ENCODE measurements around the gene KIF1A. TPM values are rescaled to one million over a fixed set of nuclear protein-coding genes. Genes with fewer than 3 reads are reported as not detected.

The KIF1A gene
- total RNA-seq, 1 experiment from 2014 or later, result 279 TPM

DNA sequence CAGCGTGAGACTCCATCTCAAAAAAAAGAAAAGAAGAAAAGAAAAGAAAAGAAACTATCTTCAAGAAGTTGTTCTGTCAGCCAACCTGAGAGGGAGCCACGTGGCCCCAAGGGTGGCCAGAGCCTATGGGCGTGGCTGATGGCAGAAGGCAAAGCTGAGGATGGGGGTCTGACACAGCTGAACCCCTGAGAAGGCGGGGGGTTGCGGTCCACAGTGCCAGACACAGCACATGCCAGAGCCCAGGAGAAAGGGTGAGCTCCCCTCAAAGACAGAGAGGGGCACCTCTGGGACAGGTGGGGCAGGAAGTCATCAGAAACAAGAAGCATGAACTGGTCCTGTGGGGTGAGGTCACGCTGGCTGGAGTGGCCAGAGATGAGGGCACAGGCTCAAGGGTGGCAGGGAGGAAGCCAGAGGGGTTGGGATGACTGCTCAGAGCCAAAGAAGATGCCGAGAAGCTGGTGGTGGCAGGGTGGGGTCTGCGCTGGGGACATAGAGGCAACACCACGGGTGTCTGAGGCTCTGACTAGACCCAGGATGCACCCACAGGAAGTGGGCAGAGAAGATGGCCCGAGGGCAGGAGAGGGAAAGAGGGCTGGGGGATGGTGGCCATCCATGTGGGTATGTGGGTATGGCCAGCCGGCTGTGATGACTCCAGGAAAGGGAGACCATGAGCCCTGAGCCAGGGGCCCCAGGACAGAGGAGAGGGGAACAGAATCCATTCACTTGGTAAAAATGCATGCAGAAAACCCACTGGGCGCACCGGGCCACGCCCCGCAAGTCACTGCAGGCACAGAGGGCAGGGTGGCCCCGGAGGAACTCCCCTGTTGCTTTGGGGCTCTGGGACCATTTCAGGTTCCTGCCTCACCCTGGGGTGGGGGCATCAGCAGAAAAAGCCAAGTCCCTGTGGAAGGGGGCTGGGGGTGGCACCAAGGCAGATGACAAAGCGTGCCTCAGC, 8.4 kb downstream of the KIF1A start:
- ATAC-seq (no peak), DNase-seq (ENCODE audit: low spot score) (no peak)
- Mint-ChIP-seq H3K4me1 (peaks cover 32% of the 10 kb centered on the region), H3K9me3 (peaks cover 9% of the 10 kb centered on the region), H3K4me3 (no peak overlapping the region), H3K36me3 (peaks cover 56% of the 10 kb centered on the region), H3K27ac (no peak overlapping the region), H3K27me3 (ENCODE audit: low read depth) (no peaks in the 10 kb centered on the region; the same call in 1 of the 2 replicates)
- CTCF ChIA-PET, result interaction anchor here (2.1 kb wide), 1 partner anchor 28 kb away, joined by 15 read pairs; no protein-coding TSS in a partner anchor
- POLR2A ChIA-PET, result no interaction called here
- TF ChIP-seq RELA (CRISPR knock-in tag; IDR thresholded peaks at IDR 0.05; ENCODE audit: borderline replicate concordance), result no peak
- no peak for TF ChIP-seq RORB (CRISPR knock-in tag; IDR thresholded peaks at IDR 0.05)
- TF ChIP-seq, protein P1, sequence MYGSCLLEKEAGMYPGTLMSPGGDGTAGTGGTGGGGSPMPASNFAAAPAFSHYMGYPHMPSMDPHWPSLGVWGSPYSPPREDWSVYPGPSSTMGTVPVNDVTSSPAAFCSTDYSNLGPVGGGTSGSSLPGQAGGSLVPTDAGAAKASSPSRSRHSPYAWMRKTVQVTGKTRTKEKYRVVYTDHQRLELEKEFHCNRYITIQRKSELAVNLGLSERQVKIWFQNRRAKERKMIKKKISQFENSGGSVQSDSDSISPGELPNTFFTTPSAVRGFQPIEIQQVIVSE (CRISPR knock-in tag; IDR thresholded peaks at IDR 0.05; ENCODE audit: borderline replicate concordance), result no peak
- TF ChIP-seq, protein P2, sequence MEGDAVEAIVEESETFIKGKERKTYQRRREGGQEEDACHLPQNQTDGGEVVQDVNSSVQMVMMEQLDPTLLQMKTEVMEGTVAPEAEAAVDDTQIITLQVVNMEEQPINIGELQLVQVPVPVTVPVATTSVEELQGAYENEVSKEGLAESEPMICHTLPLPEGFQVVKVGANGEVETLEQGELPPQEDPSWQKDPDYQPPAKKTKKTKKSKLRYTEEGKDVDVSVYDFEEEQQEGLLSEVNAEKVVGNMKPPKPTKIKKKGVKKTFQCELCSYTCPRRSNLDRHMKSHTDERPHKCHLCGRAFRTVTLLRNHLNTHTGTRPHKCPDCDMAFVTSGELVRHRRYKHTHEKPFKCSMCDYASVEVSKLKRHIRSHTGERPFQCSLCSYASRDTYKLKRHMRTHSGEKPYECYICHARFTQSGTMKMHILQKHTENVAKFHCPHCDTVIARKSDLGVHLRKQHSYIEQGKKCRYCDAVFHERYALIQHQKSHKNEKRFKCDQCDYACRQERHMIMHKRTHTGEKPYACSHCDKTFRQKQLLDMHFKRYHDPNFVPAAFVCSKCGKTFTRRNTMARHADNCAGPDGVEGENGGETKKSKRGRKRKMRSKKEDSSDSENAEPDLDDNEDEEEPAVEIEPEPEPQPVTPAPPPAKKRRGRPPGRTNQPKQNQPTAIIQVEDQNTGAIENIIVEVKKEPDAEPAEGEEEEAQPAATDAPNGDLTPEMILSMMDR (IDR thresholded peaks at IDR 0.05), result no peak
- TF ChIP-seq ZNF121 (CRISPR knock-in tag; IDR thresholded peaks at IDR 0.05), result no peak
- no peak for TF ChIP-seq ZBTB21 (CRISPR knock-in tag; IDR thresholded peaks at IDR 0.05; ENCODE audit: borderline replicate concordance)
- TF ChIP-seq, protein P3, sequence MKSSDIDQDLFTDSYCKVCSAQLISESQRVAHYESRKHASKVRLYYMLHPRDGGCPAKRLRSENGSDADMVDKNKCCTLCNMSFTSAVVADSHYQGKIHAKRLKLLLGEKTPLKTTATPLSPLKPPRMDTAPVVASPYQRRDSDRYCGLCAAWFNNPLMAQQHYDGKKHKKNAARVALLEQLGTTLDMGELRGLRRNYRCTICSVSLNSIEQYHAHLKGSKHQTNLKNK (CRISPR knock-in tag; IDR thresholded peaks at IDR 0.05), result no peak
- TF ChIP-seq SP1 (CRISPR knock-in tag; conservative IDR thresholded peaks at IDR 0.05), result no peak
- no peak for TF ChIP-seq ZNF396 (CRISPR knock-in tag; IDR thresholded peaks at IDR 0.05; ENCODE audit: borderline replicate concordance)
- no peak for TF ChIP-seq ZNF317 (CRISPR knock-in tag; IDR thresholded peaks at IDR 0.05; ENCODE audit: borderline replicate concordance, low read depth)
- TF ChIP-seq ESRRA (CRISPR knock-in tag; IDR thresholded peaks at IDR 0.05; ENCODE audit: borderline replicate concordance), result no peak
- no peak for TF ChIP-seq NFE2L1 (CRISPR knock-in tag; IDR thresholded peaks at IDR 0.05)
- no peak for TF ChIP-seq FOXP1 (CRISPR knock-in tag; IDR thresholded peaks at IDR 0.05; ENCODE audit: borderline replicate concordance)
- no peak for TF ChIP-seq SMAD4 (CRISPR knock-in tag; IDR thresholded peaks at IDR 0.05)

DNA sequence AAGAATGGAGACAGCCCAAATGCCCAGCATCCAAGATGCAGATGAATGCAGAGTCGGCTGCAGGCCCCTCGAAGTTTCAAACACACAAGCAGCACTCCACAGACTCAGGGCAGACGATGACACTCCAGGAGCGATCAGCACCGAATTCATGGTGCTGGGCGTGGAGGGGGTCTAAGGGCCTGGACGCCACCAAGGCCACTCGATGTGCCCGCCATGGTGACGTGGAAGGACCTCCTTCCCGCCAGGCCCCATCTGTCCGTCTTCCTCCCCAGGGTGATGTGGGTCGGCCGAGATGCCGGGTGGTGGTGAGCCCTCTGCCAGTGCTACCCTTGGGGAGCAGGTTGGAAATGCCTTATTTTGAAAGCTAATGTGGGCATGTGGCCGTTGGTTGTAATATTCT, 9.4 kb downstream of the KIF1A start:
- DNase-seq (ENCODE audit: low spot score), result no peak
- H3K9me3 Mint-ChIP-seq, result peaks cover 9% of the 10 kb centered on the region
- ATAC-seq, result no peak
- no peak overlapping the region for H3K4me3 Mint-ChIP-seq
- peaks cover 27% of the 10 kb centered on the region for H3K4me1 Mint-ChIP-seq
- H3K36me3 Mint-ChIP-seq, result peaks cover 59% of the 10 kb centered on the region
- no peak overlapping the region for H3K27ac Mint-ChIP-seq
- no peaks in the 10 kb centered on the region; the same call in 1 of the 2 replicates for H3K27me3 Mint-ChIP-seq (ENCODE audit: low read depth)
- ChIA-PET CTCF (interaction anchor here (2.1 kb wide), 1 partner anchor 29 kb away, joined by 15 read pairs; no protein-coding TSS in a partner anchor), POLR2A (no interaction called here)
- no peak for TF ChIP-seq ZNF423 (CRISPR knock-in tag; IDR thresholded peaks at IDR 0.05)
- TF ChIP-seq, protein P3 (CRISPR knock-in tag; IDR thresholded peaks at IDR 0.05), result no peak
- TF ChIP-seq RELA (CRISPR knock-in tag; IDR thresholded peaks at IDR 0.05; ENCODE audit: borderline replicate concordance), result no peak
- TF ChIP-seq, protein P4, sequence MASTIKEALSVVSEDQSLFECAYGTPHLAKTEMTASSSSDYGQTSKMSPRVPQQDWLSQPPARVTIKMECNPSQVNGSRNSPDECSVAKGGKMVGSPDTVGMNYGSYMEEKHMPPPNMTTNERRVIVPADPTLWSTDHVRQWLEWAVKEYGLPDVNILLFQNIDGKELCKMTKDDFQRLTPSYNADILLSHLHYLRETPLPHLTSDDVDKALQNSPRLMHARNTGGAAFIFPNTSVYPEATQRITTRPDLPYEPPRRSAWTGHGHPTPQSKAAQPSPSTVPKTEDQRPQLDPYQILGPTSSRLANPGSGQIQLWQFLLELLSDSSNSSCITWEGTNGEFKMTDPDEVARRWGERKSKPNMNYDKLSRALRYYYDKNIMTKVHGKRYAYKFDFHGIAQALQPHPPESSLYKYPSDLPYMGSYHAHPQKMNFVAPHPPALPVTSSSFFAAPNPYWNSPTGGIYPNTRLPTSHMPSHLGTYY (CRISPR knock-in tag; IDR thresholded peaks at IDR 0.05), result no peak
- no peak for TF ChIP-seq ATF1 (CRISPR knock-in tag; IDR thresholded peaks at IDR 0.05)
- TF ChIP-seq TP53 (CRISPR knock-in tag; IDR thresholded peaks at IDR 0.05), result no peak
- TF ChIP-seq, protein P5, sequence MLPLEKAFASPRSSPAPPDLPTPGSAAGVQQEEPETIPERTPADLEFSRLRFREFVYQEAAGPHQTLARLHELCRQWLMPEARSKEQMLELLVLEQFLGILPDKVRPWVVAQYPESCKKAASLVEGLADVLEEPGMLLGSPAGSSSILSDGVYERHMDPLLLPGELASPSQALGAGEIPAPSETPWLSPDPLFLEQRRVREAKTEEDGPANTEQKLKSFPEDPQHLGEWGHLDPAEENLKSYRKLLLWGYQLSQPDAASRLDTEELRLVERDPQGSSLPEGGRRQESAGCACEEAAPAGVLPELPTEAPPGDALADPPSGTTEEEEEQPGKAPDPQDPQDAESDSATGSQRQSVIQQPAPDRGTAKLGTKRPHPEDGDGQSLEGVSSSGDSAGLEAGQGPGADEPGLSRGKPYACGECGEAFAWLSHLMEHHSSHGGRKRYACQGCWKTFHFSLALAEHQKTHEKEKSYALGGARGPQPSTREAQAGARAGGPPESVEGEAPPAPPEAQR (CRISPR knock-in tag; IDR thresholded peaks at IDR 0.05), result no peak
- TF ChIP-seq, protein P6, sequence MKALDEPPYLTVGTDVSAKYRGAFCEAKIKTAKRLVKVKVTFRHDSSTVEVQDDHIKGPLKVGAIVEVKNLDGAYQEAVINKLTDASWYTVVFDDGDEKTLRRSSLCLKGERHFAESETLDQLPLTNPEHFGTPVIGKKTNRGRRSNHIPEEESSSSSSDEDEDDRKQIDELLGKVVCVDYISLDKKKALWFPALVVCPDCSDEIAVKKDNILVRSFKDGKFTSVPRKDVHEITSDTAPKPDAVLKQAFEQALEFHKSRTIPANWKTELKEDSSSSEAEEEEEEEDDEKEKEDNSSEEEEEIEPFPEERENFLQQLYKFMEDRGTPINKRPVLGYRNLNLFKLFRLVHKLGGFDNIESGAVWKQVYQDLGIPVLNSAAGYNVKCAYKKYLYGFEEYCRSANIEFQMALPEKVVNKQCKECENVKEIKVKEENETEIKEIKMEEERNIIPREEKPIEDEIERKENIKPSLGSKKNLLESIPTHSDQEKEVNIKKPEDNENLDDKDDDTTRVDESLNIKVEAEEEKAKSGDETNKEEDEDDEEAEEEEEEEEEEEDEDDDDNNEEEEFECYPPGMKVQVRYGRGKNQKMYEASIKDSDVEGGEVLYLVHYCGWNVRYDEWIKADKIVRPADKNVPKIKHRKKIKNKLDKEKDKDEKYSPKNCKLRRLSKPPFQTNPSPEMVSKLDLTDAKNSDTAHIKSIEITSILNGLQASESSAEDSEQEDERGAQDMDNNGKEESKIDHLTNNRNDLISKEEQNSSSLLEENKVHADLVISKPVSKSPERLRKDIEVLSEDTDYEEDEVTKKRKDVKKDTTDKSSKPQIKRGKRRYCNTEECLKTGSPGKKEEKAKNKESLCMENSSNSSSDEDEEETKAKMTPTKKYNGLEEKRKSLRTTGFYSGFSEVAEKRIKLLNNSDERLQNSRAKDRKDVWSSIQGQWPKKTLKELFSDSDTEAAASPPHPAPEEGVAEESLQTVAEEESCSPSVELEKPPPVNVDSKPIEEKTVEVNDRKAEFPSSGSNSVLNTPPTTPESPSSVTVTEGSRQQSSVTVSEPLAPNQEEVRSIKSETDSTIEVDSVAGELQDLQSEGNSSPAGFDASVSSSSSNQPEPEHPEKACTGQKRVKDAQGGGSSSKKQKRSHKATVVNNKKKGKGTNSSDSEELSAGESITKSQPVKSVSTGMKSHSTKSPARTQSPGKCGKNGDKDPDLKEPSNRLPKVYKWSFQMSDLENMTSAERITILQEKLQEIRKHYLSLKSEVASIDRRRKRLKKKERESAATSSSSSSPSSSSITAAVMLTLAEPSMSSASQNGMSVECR (CRISPR knock-in tag; IDR thresholded peaks at IDR 0.05; ENCODE audit: borderline replicate concordance), result no peak
- no peak for TF ChIP-seq NFATC4 (CRISPR knock-in tag; IDR thresholded peaks at IDR 0.05)
- TF ChIP-seq ZNF138 (CRISPR knock-in tag; conservative IDR thresholded peaks at IDR 0.05), result no peak
